Dedifferentiated amniotic fluid mesenchymal stem cell (primary cell): ENCODE measurements around the gene RNF220.

Source experiments
- DNase-seq: peaks from one replicate; pipeline ENCODE4 v3.0.0-alpha.2; 2016; ENCODE audit errors: extremely low spot score

The RNF220 gene

GRCh38 chr1:44636083-44636687, 231.1 kb downstream of the RNF220 start:
- no peak for DNase-seq

- DNase-seq: no peak
Measured at GRCh38 chr1:44636688-44637598, 231.9 kb downstream of the RNF220 start.

GRCh38 chr1:44637702-44638411, 232.8 kb downstream of the RNF220 start:
- no peak for DNase-seq

GRCh38 chr1:44640200-44640853, 235.3 kb downstream of the RNF220 start:
- DNase-seq: no peak

- no peak for DNase-seq
Measured at GRCh38 chr1:44641126-44642102, 236.4 kb downstream of the RNF220 start.

- no peak for DNase-seq
Measured at GRCh38 chr1:44642255-44642654, 237.2 kb downstream of the RNF220 start.

- no peak for DNase-seq
Measured at GRCh38 chr1:44642925-44643324, 237.9 kb downstream of the RNF220 start.

GRCh38 chr1:44643721-44644334, 238.8 kb downstream of the RNF220 start:
- no peak for DNase-seq

- no peak for DNase-seq
Measured at GRCh38 chr1:44644806-44645205, 239.8 kb downstream of the RNF220 start.

GRCh38 chr1:44645476-44646244, 240.6 kb downstream of the RNF220 start:
- no peak for DNase-seq

GRCh38 chr1:44646261-44647110, 241.4 kb downstream of the RNF220 start:
- no peak for DNase-seq

GRCh38 chr1:44647896-44648295, 242.8 kb downstream of the RNF220 start:
- no peak for DNase-seq

- no peak for DNase-seq
Measured at GRCh38 chr1:44648529-44649250, 243.6 kb downstream of the RNF220 start.

- DNase-seq: no peak
Measured at GRCh38 chr1:44649788-44650158, 244.7 kb downstream of the RNF220 start.

- no peak for DNase-seq
Measured at GRCh38 chr1:44650159-44650831, 245.2 kb downstream of the RNF220 start.

GRCh38 chr1:44651069-44651468, 246.0 kb downstream of the RNF220 start:
- no peak for DNase-seq

GRCh38 chr1:44652445-44653106, 247.5 kb downstream of the RNF220 start:
- DNase-seq: peak; percentile 51
